Measurements from ENCODE around the gene CPVL.

- TF ChIP-seq CTCF (IDR thresholded peaks at IDR 0.05; ENCODE audit: low read depth, low read length, poor library complexity, severe bottlenecking) (no peak), EZH2phosphoT487 (IDR thresholded peaks at IDR 0.05; ENCODE audit: borderline replicate concordance, low read length) (no peak)
Measured at GRCh38 chr7:29130096-29130495, 16.2 kb downstream of the CPVL start.
